GM19043 (cell line): Measurements from ENCODE around the gene FJX1.
"Not testable (repeated sequence)": the region's sequence is repeated elsewhere in the genome, so short reads cannot be mapped to it uniquely, and the experiment has no call there.

Experiments
- ATAC-seq: cut with Tn5 transposase; IDR thresholded peaks from one replicate; pipeline ENCODE4 v1.9.1; 2021; ENCODE audit warnings: low read depth; ENCODE audit not compliant: unreplicated experiment

Gene FJX1

DNA sequence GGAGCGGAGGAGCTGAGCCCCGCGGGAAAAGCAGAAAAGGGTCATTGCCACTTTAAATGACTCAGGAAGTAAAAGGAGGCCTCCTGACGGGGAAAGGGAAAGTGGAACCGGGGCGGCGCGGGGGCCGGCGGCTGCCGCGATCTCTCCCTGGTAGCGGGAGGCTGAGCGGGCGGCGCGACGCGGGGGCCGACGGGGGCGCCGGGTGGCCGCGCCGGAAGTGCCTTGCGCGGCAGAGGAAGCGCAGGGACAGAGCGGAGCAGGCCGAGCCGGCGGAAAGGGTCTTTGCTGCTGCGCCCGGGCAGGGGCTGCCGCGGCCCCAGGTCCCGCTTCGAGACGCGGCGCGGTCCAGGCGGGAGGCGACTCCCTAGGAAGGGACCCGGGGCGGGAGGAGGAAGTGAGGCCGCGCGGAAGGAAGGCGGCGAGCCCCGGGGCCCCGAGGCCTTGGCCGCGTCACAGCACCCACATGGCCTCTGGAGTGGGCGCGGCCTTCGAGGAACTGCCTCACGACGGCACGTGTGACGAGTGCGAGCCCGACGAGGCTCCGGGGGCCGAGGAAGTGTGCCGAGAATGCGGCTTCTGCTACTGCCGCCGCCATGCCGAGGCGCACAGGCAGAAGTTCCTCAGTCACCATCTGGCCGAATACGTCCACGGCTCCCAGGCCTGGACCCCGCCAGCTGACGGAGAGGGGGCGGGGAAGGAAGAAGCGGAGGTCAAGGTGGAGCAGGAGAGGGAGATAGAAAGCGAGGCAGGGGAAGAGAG lies 44.6 kb downstream of the FJX1 start, which contains the start of gene TRIM44:
TSS of gene TRIM44 (plus strand) at position 127 of the 759 bp plus-strand sequence. CDS start at position 464, 337 bp downstream.
- ATAC-seq, result peak; percentile 83

DNA sequence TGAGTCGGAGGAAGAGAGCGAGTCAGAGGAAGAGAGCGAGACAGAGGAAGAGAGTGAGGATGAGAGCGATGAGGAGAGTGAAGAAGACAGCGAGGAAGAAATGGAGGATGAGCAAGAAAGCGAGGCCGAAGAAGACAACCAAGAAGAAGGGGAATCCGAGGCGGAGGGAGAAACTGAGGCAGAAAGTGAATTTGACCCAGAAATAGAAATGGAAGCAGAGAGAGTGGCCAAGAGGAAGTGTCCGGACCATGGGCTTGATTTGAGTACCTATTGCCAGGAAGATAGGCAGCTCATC lies 45.1 kb downstream of the FJX1 start:
- no peak for ATAC-seq

- ATAC-seq, result no peak
These were observed 46.7 kb downstream of the FJX1 start for GRCh38 chr11:35664977-35665441.

- ATAC-seq, result no peak
These were observed 49.0 kb downstream of the FJX1 start for GRCh38 chr11:35667257-35667656.

GRCh38 chr11:35668350-35668749 lies 50.1 kb downstream of the FJX1 start:
- ATAC-seq, result not testable (repeated sequence)
